ENCODE measurements around the gene PSME3.
"Not testable (repeated sequence)": the region's sequence is repeated elsewhere in the genome, so short reads cannot be mapped to it uniquely, and the experiment has no call there.

- not testable (repeated sequence) for TF ChIP-seq REST (IDR thresholded peaks at IDR 0.05); CTCF (IDR thresholded peaks at IDR 0.05; ENCODE audit: low read depth, low read length, missing input control); ZBTB33 (IDR thresholded peaks at IDR 0.05); MAX (IDR thresholded peaks at IDR 0.05); SP1 (IDR thresholded peaks at IDR 0.05); FOXA1 (IDR thresholded peaks at IDR 0.05); ATF3 (IDR thresholded peaks at IDR 0.05); GABPA (IDR thresholded peaks at IDR 0.05 in 1 of 2, conservative IDR thresholded peaks at IDR 0.05 in 1 of 2); TAF1 (conservative IDR thresholded peaks at IDR 0.05); RAD21 (IDR thresholded peaks at IDR 0.05)
These were observed 22.9 kb downstream of the PSME3 start for GRCh38 chr17:42856093-42856492.

Data from liver (tissue), 3 donors.